HFFc6 (cell line): ENCODE results near the gene C17orf75. TPM values are rescaled to one million over a fixed set of nuclear protein-coding genes. Genes with fewer than 3 reads are reported as not detected.

Experiments used
- DNase-seq: peaks from one replicate; pipeline ENCODE4 v3.0.0-alpha.2; 2018
- H3K27ac Mint-ChIP-seq: 2 replicates; pipeline ENCODE4 v1.8.0; 2020; ENCODE audit warnings: mild to moderate bottlenecking, mixed read lengths
- H3K27me3 Mint-ChIP-seq: 2 replicates; pipeline ENCODE4 v1.8.0; 2021; ENCODE audit warnings: mild to moderate bottlenecking, moderate library complexity, mixed read lengths; ENCODE audit not compliant: insufficient read depth
- H3K36me3 Mint-ChIP-seq: 2 replicates; pipeline ENCODE4 v1.8.0; 2021; ENCODE audit warnings: low read depth, mixed read lengths
- H3K4me1 Mint-ChIP-seq: 2 replicates; pipeline ENCODE4 v1.8.0; 2020; ENCODE audit warnings: low read depth, mixed read lengths
- H3K4me3 Mint-ChIP-seq: 2 replicates; pipeline ENCODE4 v1.8.0; 2020; ENCODE audit warnings: mild to moderate bottlenecking, moderate library complexity, mixed read lengths
- H3K9me3 Mint-ChIP-seq: 2 replicates; pipeline ENCODE4 v1.8.0; 2020; ENCODE audit warnings: mild to moderate bottlenecking, mixed read lengths
- CTCF ChIP-seq: fragments of 200-600 bp; sonication (generic); IDR thresholded peaks from 2 replicates; pipeline ENCODE4 v1.5.0; 2021; ENCODE audit warnings: antibody characterized with exemption, mild to moderate bottlenecking
- total RNA-seq, 6 experiments: library from RNA; stranded (reverse); fragmentation: NEBNext Ultra II Directional; extraction: Animal tissue kit (Norgen Biotek cat#: 25700); gene quantifications; 2 replicates in 1 of 6; 3 replicates in 5 of 6; pipeline ENCODE4 v1.2.3, GENCODE V29; 2021

C17orf75 gene
- total RNA-seq, 6 experiments from 2014 or later = 16.4 to 25.9 (median 23.9) TPM

- H3K27me3 Mint-ChIP-seq = no peaks in the 10 kb centered on the region
- peak overlapping the region; percentile 94 for H3K4me3 Mint-ChIP-seq
- peak; percentile 25 for DNase-seq
- H3K4me1 Mint-ChIP-seq = peaks cover 26% of the 10 kb centered on the region
- H3K9me3 Mint-ChIP-seq = no peaks in the 10 kb centered on the region
- peak overlapping the region; percentile 89 for H3K27ac Mint-ChIP-seq
- H3K36me3 Mint-ChIP-seq = no peaks in the 10 kb centered on the region; the same call in 1 of the 2 replicates
- peak; percentile 49 for TF ChIP-seq CTCF
Observed at GRCh38 chr17:32341141-32341856, 674 bp downstream of the C17orf75 start.

GRCh38 chr17:32335687-32336086, 6.3 kb downstream of the C17orf75 start:
- H3K4me1 Mint-ChIP-seq = peaks cover 38% of the 10 kb centered on the region
- peak overlapping the region; percentile 60 for H3K27ac Mint-ChIP-seq
- no peak for TF ChIP-seq CTCF
- H3K9me3 Mint-ChIP-seq = no peaks in the 10 kb centered on the region
- peak overlapping the region; percentile 23 for H3K4me3 Mint-ChIP-seq
- DNase-seq = peak; percentile 77
- H3K36me3 Mint-ChIP-seq = peaks cover 13% of the 10 kb centered on the region
- no peaks in the 10 kb centered on the region for H3K27me3 Mint-ChIP-seq

GRCh38 chr17:32335046-32335445, 6.9 kb downstream of the C17orf75 start:
- peak overlapping the region; percentile 23 for H3K4me3 Mint-ChIP-seq
- H3K27me3 Mint-ChIP-seq = no peaks in the 10 kb centered on the region
- TF ChIP-seq CTCF = no peak
- peaks cover 13% of the 10 kb centered on the region for H3K36me3 Mint-ChIP-seq
- H3K27ac Mint-ChIP-seq = peak overlapping the region; percentile 60
- peaks cover 38% of the 10 kb centered on the region for H3K4me1 Mint-ChIP-seq
- no peak for DNase-seq
- no peaks in the 10 kb centered on the region for H3K9me3 Mint-ChIP-seq

- H3K27me3 Mint-ChIP-seq = no peaks in the 10 kb centered on the region
- H3K4me1 Mint-ChIP-seq = peaks cover 38% of the 10 kb centered on the region
- no peaks in the 10 kb centered on the region for H3K9me3 Mint-ChIP-seq
- DNase-seq = no peak
- H3K4me3 Mint-ChIP-seq = no peak overlapping the region
- no peak overlapping the region for H3K27ac Mint-ChIP-seq
- H3K36me3 Mint-ChIP-seq = peaks cover 13% of the 10 kb centered on the region
- TF ChIP-seq CTCF = no peak
Observed at GRCh38 chr17:32333187-32333586, 8.8 kb downstream of the C17orf75 start.

- no peak overlapping the region for H3K4me3 Mint-ChIP-seq
Observed at GRCh38 chr17:32331243-32332040, 10.5 kb downstream of the C17orf75 start.

More at GRCh38 chr17:32331243-32332040, 10.5 kb downstream of the C17orf75 start:
- H3K27ac Mint-ChIP-seq = no peak overlapping the region
- DNase-seq = no peak
- H3K27me3 Mint-ChIP-seq = no peaks in the 10 kb centered on the region
- H3K9me3 Mint-ChIP-seq = no peaks in the 10 kb centered on the region
- no peak for TF ChIP-seq CTCF
- peaks cover 13% of the 10 kb centered on the region for H3K36me3 Mint-ChIP-seq
- peaks cover 36% of the 10 kb centered on the region for H3K4me1 Mint-ChIP-seq
